Trophoblast cell (in vitro differentiated cells and primary cell): Measurements from ENCODE around the gene KCNC1.

Experiments used
- DNase-seq, 2 donors: peaks; one replicate each; pipeline ENCODE4 v3.0.0-alpha.2; 2016
- H2AFZ ChIP-seq: 2 replicates; pipeline ENCODE4 v1.6.1; 2013; ENCODE audit warnings: low read length, moderate library complexity, mild to moderate bottlenecking; ENCODE audit not compliant: insufficient read depth, poor library complexity
- H2AK5ac ChIP-seq: 2 replicates; pipeline ENCODE4 v1.6.1; 2013; ENCODE audit warnings: mild to moderate bottlenecking, low read length
- H2BK120ac ChIP-seq: 2 replicates; pipeline ENCODE4 v1.6.1; 2013; ENCODE audit warnings: low read length, mild to moderate bottlenecking, moderate library complexity; ENCODE audit not compliant: insufficient read depth, poor library complexity
- H2BK12ac ChIP-seq: 2 replicates; pipeline ENCODE4 v1.6.1; 2013; ENCODE audit warnings: mild to moderate bottlenecking, low read length, moderate library complexity
- H2BK5ac ChIP-seq: 2 replicates; pipeline ENCODE4 v1.6.1; 2013; ENCODE audit warnings: low read length, low read depth, moderate library complexity, mild to moderate bottlenecking; ENCODE audit not compliant: poor library complexity
- H3K14ac ChIP-seq: 2 replicates; pipeline ENCODE4 v1.6.1; 2013; ENCODE audit warnings: mild to moderate bottlenecking, low read length
- H3K18ac ChIP-seq: 2 replicates; pipeline ENCODE4 v1.6.1; 2013; ENCODE audit warnings: mild to moderate bottlenecking, low read length
- H3K23ac ChIP-seq: 2 replicates; pipeline ENCODE4 v1.6.1; 2013; ENCODE audit warnings: low read length
- H3K27ac ChIP-seq: 2 replicates; pipeline ENCODE4 v1.5.1; 2013; ENCODE audit warnings: low read depth, mild to moderate bottlenecking, inconsistent platforms, low read length, moderate library complexity
- H3K27me3 ChIP-seq: 2 replicates; pipeline ENCODE4 v1.6.1; 2013; ENCODE audit warnings: inconsistent platforms, mild to moderate bottlenecking, low read length, moderate library complexity; ENCODE audit not compliant: insufficient read depth
- H3K36me3 ChIP-seq, 2 experiments: 1 replicate in 1 of 2; 2 replicates in 1 of 2; pipeline ENCODE4 v1.6.1; 2013; ENCODE audit warnings: low read length in 2 of 2, mild to moderate bottlenecking in 2 of 2, moderate library complexity in 1 of 2; ENCODE audit not compliant: insufficient read depth in 2 of 2, control insufficient read depth in 1 of 2
- H3K4ac ChIP-seq: 2 replicates; pipeline ENCODE4 v1.6.1; 2013; ENCODE audit warnings: low read depth, mild to moderate bottlenecking, low read length, moderate library complexity
- H3K4me1 ChIP-seq, 2 experiments: 1 replicate in 1 of 2; 2 replicates in 1 of 2; pipeline ENCODE4 v1.6.1; 2013; ENCODE audit warnings: low read length in 2 of 2, mild to moderate bottlenecking in 2 of 2, moderate library complexity in 1 of 2; ENCODE audit not compliant: insufficient read depth in 2 of 2, control insufficient read depth in 1 of 2
- H3K4me2 ChIP-seq: 2 replicates; pipeline ENCODE4 v1.6.1; 2013; ENCODE audit warnings: inconsistent platforms, mild to moderate bottlenecking, low read length, moderate library complexity
- H3K4me3 ChIP-seq: 2 replicates; pipeline ENCODE4 v1.5.1; 2013; ENCODE audit warnings: mild to moderate bottlenecking, low read depth, low read length, inconsistent platforms
- H3K79me1 ChIP-seq: one replicate; pipeline ENCODE4 v1.6.1; 2013; ENCODE audit warnings: low read length
- H3K79me2 ChIP-seq: 2 replicates; pipeline ENCODE4 v1.6.1; 2013; ENCODE audit warnings: low read length, mild to moderate bottlenecking; ENCODE audit not compliant: control insufficient read depth, insufficient read depth, poor library complexity
- H3K9ac ChIP-seq: 2 replicates; pipeline ENCODE4 v1.6.1; 2013; ENCODE audit warnings: mild to moderate bottlenecking, low read length
- H3K9me3 ChIP-seq: 2 replicates; pipeline ENCODE4 v1.6.1; 2013; ENCODE audit warnings: low read depth, mild to moderate bottlenecking, control low read depth, inconsistent platforms, low read length; ENCODE audit not compliant: insufficient read depth
- H4K12ac ChIP-seq: 2 replicates; pipeline ENCODE4 v1.6.1; 2013; ENCODE audit warnings: low read depth, mild to moderate bottlenecking, low read length, moderate library complexity
- H4K8ac ChIP-seq: 2 replicates; pipeline ENCODE4 v1.6.1; 2013; ENCODE audit warnings: low read depth, mild to moderate bottlenecking, low read length, moderate library complexity
- H4K91ac ChIP-seq: one replicate; pipeline ENCODE4 v1.6.1; 2013; ENCODE audit warnings: low read depth, mild to moderate bottlenecking, low read length, moderate library complexity
- WGBS: extraction: QIAGEN DNeasy Blood & Tissue Kit; methylation state at CpG from one replicate; pipeline ENCODE4 v1.1.7; 2013; ENCODE audit warnings: missing lambda C conversion rate; ENCODE audit not compliant: insufficient read length, insufficient coverage; ENCODE audit errors: extremely low coverage; 5-methylcytosine and 5-hydroxymethylcytosine counted together

KCNC1 gene

DNA sequence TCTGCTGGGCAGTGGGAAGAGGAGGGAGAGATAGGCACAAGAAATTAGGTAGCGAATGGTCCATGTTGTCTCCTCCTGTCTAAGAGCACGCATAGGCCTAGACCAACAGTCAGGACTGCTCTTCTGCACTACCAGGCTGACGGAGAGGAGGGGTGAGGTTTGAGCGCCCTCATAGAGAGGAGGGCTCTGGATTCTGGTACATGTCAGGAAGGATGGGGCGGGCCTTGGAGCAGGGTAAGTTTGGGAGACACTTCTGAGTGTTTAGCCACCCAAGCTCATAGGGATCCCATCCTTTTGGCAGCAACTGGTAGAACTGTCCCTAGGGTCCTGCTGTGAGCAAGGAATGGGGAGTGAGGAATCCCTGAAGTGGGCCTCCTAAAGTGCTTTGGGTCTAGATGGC is 60.4 kb downstream of the KCNC1 start:
- H3K14ac ChIP-seq = no peak overlapping the region
- no peak overlapping the region for H4K8ac ChIP-seq
- H3K4me3 ChIP-seq = no peak overlapping the region
- H2AK5ac ChIP-seq = no peak overlapping the region
- WGBS = no CpG with 5 or more reads among the region's 5 CpGs
- no peak overlapping the region for H3K18ac ChIP-seq
- H3K9ac ChIP-seq = no peak overlapping the region
- no peak overlapping the region for H3K4me2 ChIP-seq
- no peak overlapping the region for H2BK12ac ChIP-seq
- H3K79me2 ChIP-seq = no peaks in the 10 kb centered on the region
- no peak overlapping the region for H2BK120ac ChIP-seq
- no peak overlapping the region for H3K27ac ChIP-seq
- no peaks in the 10 kb centered on the region for H3K4me1 ChIP-seq
- no peaks in the 10 kb centered on the region for H3K79me1 ChIP-seq
- no peaks in the 10 kb centered on the region for H3K27me3 ChIP-seq
- H2BK5ac ChIP-seq = no peak overlapping the region
- H4K91ac ChIP-seq = no peak overlapping the region
- no peak for DNase-seq
- no peak overlapping the region for H3K4ac ChIP-seq
- H3K36me3 ChIP-seq = no peaks in the 10 kb centered on the region
- no peak overlapping the region for H3K23ac ChIP-seq
- H4K12ac ChIP-seq = no peak overlapping the region
- no peaks in the 10 kb centered on the region for H3K9me3 ChIP-seq
- H2AFZ ChIP-seq = no peak overlapping the region

DNA sequence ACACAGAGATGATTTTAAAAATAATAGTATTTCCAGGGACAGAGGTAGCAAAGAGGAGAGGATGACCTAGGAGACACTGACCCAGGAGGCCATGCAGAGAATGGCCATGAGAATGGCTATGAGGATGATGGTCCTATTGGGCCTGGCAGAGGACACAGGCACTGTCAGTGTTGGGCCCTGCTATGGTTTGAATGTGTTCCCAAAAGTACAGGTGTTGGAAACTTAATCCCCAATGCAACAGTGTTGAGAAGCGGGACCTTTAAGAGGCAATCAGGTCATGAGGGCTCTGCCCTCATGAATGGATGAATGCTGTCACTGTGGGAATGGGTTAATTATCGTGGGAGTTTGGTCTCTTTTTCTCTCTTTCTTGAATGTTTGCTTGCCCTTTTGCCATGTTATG is 61.6 kb downstream of the KCNC1 start:
- no CpG with 5 or more reads among the region's 2 CpGs for WGBS
- no peaks in the 10 kb centered on the region for H3K36me3 ChIP-seq
- H4K12ac ChIP-seq = no peak overlapping the region
- no peak overlapping the region for H3K4me3 ChIP-seq
- H2AFZ ChIP-seq = no peak overlapping the region
- H3K4ac ChIP-seq = no peak overlapping the region
- H2AK5ac ChIP-seq = no peak overlapping the region
- no peak overlapping the region for H3K27ac ChIP-seq
- H3K4me2 ChIP-seq = no peak overlapping the region
- no peaks in the 10 kb centered on the region for H3K4me1 ChIP-seq
- no peaks in the 10 kb centered on the region for H3K79me2 ChIP-seq
- H2BK120ac ChIP-seq = no peak overlapping the region
- no peaks in the 10 kb centered on the region for H3K79me1 ChIP-seq
- H2BK5ac ChIP-seq = no peak overlapping the region
- no peaks in the 10 kb centered on the region for H3K9me3 ChIP-seq
- H4K91ac ChIP-seq = no peak overlapping the region
- no peaks in the 10 kb centered on the region for H3K27me3 ChIP-seq
- no peak for DNase-seq
- no peak overlapping the region for H3K18ac ChIP-seq
- no peak overlapping the region for H3K14ac ChIP-seq
- H3K9ac ChIP-seq = no peak overlapping the region
- no peak overlapping the region for H3K23ac ChIP-seq
- H2BK12ac ChIP-seq = no peak overlapping the region
- no peak overlapping the region for H4K8ac ChIP-seq

DNA sequence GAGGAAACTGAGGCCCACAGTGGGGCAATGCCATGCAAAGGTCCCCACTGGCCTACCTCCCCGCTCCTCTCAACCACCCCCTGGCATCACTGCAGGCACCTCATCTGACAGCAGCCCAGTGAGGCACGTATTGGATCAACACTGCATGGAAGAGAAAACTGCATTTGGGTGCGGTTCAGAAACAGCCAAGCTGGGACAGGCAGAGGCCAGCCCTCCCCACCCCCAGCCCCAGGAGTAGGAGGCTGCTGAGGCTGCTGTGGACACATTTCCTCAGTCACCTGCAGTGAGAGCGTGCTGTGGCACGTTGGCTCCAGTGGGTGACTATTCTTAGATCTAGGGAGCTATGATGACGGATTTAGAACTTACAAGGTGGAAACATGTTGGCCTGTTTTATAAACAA is 63.7 kb downstream of the KCNC1 start:
- H4K12ac ChIP-seq = no peak overlapping the region
- no peak overlapping the region for H3K9ac ChIP-seq
- no peaks in the 10 kb centered on the region for H3K4me1 ChIP-seq
- no peaks in the 10 kb centered on the region for H3K79me2 ChIP-seq
- H3K36me3 ChIP-seq = no peaks in the 10 kb centered on the region
- H3K27ac ChIP-seq = no peak overlapping the region
- WGBS = no CpG with 5 or more reads among the region's 6 CpGs
- H3K27me3 ChIP-seq = no peaks in the 10 kb centered on the region
- H2BK120ac ChIP-seq = no peak overlapping the region
- H3K4me2 ChIP-seq = no peak overlapping the region
- H3K4ac ChIP-seq = no peak overlapping the region
- H3K79me1 ChIP-seq = no peaks in the 10 kb centered on the region
- no peak overlapping the region for H4K8ac ChIP-seq
- H2BK5ac ChIP-seq = no peak overlapping the region
- no peak overlapping the region for H2AFZ ChIP-seq
- no peak overlapping the region for H2BK12ac ChIP-seq
- H3K18ac ChIP-seq = no peak overlapping the region
- no peak overlapping the region for H3K14ac ChIP-seq
- H3K4me3 ChIP-seq = no peak overlapping the region
- no peaks in the 10 kb centered on the region for H3K9me3 ChIP-seq
- no peak overlapping the region for H4K91ac ChIP-seq
- no peak for DNase-seq
- no peak overlapping the region for H3K23ac ChIP-seq
- H2AK5ac ChIP-seq = no peak overlapping the region

DNA sequence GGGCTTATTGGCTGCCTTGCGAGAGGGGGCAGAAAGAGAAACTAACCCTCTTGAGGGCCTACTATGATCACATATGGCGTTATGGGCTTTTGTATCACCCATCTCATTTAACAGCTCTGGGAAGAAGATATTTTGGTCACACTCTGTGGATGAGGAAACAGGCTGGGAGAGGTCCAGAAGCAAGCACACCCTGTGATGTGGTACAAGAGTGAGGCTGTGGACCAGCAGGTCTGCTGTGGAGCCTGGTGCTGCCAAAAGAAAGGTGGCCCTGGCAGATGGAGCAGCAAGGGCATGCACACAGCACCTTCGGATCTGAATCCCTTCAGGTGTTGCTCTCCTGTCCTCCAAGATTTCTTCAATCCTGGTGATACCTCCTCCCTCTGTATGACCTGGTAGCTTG is 64.1 kb downstream of the KCNC1 start:
- Histone ChIP-seq H2BK5ac (no peak overlapping the region), H3K4me2 (no peak overlapping the region), H3K9me3 (no peaks in the 10 kb centered on the region), H3K27ac (no peak overlapping the region), H3K14ac (no peak overlapping the region), H3K23ac (no peak overlapping the region), H3K4me3 (no peak overlapping the region), H3K18ac (no peak overlapping the region), H3K27me3 (no peaks in the 10 kb centered on the region), H2AFZ (no peak overlapping the region), H3K79me1 (no peaks in the 10 kb centered on the region), H2AK5ac (no peak overlapping the region), H3K9ac (no peak overlapping the region), H3K4me1 (peaks cover under 1% of the 10 kb centered on the region in 2 experiments), H3K79me2 (no peaks in the 10 kb centered on the region), H2BK120ac (no peak overlapping the region), H3K36me3 (no peaks in the 10 kb centered on the region), H3K4ac (no peak overlapping the region), H2BK12ac (no peak overlapping the region), H4K8ac (no peak overlapping the region), H4K12ac (no peak overlapping the region), H4K91ac (no peak overlapping the region)
- DNase-seq = no peak
- no CpG with 5 or more reads among the region's 3 CpGs for WGBS
